ENCODE data around the gene KCNJ12.
A peak's percentile ranks its signal among the peaks of the same experiment; 100 is the strongest.
"Not testable (repeated sequence)": the region's sequence is repeated elsewhere in the genome, so short reads cannot be mapped to it uniquely, and the experiment has no call there.

Gene KCNJ12

GRCh38 chr17:21396237-21396636 lies 20.1 kb downstream of the KCNJ12 start:
- DNase-seq (ENCODE audit: low spot score): no peak
- CTCF ChIA-PET: no interaction called here
- H3K27ac ChIP-seq: no peak overlapping the region
- POLR2A ChIA-PET (ENCODE audit: low non-redundant PET): no interaction called here
- no peak for TF ChIP-seq CTCF (conservative IDR thresholded peaks at IDR 0.05; ENCODE audit: low read depth)

- ChIA-PET POLR2A (ENCODE audit: low non-redundant PET) (no interaction called here), CTCF (interaction anchor here (0.7 to 0.9 kb wide), 2 partner anchors 17 to 119 kb away, joined by 3 to 5 read pairs; no protein-coding TSS in a partner anchor)
- TF ChIP-seq CTCF (conservative IDR thresholded peaks at IDR 0.05; ENCODE audit: low read depth): no peak
- no peak for DNase-seq (ENCODE audit: low spot score)
- H3K27ac ChIP-seq: no peak overlapping the region
Measured at GRCh38 chr17:21397341-21398190, 21.4 kb downstream of the KCNJ12 start.

GRCh38 chr17:21399474-21400186 lies 23.5 kb downstream of the KCNJ12 start:
- no peak for TF ChIP-seq CTCF (conservative IDR thresholded peaks at IDR 0.05; ENCODE audit: low read depth)
- DNase-seq (ENCODE audit: low spot score): no peak
- H3K27ac ChIP-seq: no peak overlapping the region
- POLR2A ChIA-PET (ENCODE audit: low non-redundant PET): no interaction called here
- CTCF ChIA-PET: no interaction called here

GRCh38 chr17:21400187-21400569 lies 24.0 kb downstream of the KCNJ12 start:
- DNase-seq (ENCODE audit: low spot score); H3K27ac ChIP-seq; CTCF ChIA-PET; POLR2A ChIA-PET (ENCODE audit: low non-redundant PET): not testable (repeated sequence)

- CTCF ChIA-PET: no interaction called here
- no peak for DNase-seq (ENCODE audit: low spot score)
- H3K27ac ChIP-seq: no peak overlapping the region
- TF ChIP-seq CTCF (conservative IDR thresholded peaks at IDR 0.05; ENCODE audit: low read depth): no peak
- POLR2A ChIA-PET (ENCODE audit: low non-redundant PET): no interaction called here
Measured at GRCh38 chr17:21400816-21401593, 24.8 kb downstream of the KCNJ12 start.

- H3K27ac ChIP-seq: peak overlapping the region; percentile 80
- peak; percentile 75 for DNase-seq (ENCODE audit: low spot score)
- CTCF ChIA-PET; POLR2A ChIA-PET (ENCODE audit: low non-redundant PET): not testable (repeated sequence)
Measured at GRCh38 chr17:21402166-21402571, 26.0 kb downstream of the KCNJ12 start.

GRCh38 chr17:21402926-21403325 lies 26.8 kb downstream of the KCNJ12 start:
- CTCF ChIA-PET; POLR2A ChIA-PET (ENCODE audit: low non-redundant PET); DNase-seq (ENCODE audit: low spot score): not testable (repeated sequence)
- peak overlapping the region; percentile 80 for H3K27ac ChIP-seq

GRCh38 chr17:21404106-21404505 lies 27.9 kb downstream of the KCNJ12 start:
- CTCF ChIA-PET; DNase-seq (ENCODE audit: low spot score); POLR2A ChIA-PET (ENCODE audit: low non-redundant PET); H3K27ac ChIP-seq: not testable (repeated sequence)

- H3K27ac ChIP-seq; DNase-seq (ENCODE audit: low spot score); POLR2A ChIA-PET (ENCODE audit: low non-redundant PET); CTCF ChIA-PET: not testable (repeated sequence)
Measured at GRCh38 chr17:21404539-21404938, 28.4 kb downstream of the KCNJ12 start.

- DNase-seq (ENCODE audit: low spot score); H3K27ac ChIP-seq; POLR2A ChIA-PET (ENCODE audit: low non-redundant PET); CTCF ChIA-PET: not testable (repeated sequence)
Measured at GRCh38 chr17:21404956-21405731, 29.0 kb downstream of the KCNJ12 start.

GRCh38 chr17:21405904-21406400 lies 29.8 kb downstream of the KCNJ12 start:
- POLR2A ChIA-PET (ENCODE audit: low non-redundant PET): interaction anchor here (0.6 kb wide), 1 partner anchor 118 kb away, joined by 3 read pairs; no protein-coding TSS in a partner anchor
- DNase-seq (ENCODE audit: low spot score); CTCF ChIA-PET; H3K27ac ChIP-seq: not testable (repeated sequence)

Data from RWPE1 (cell line).